Measurements from ENCODE around the gene ZNF836. TPM values are rescaled to one million over a fixed set of nuclear protein-coding genes. Genes with fewer than 3 reads are reported as not detected.

ZNF836 gene
- total and polyA plus RNA-seq, 2 donors (not counting 3 experiments of a cell fraction or from before 2014, with no cell fraction given), result 2.1 to 9.3 TPM

GRCh38 chr19:52212572-52213255 is 41.3 kb upstream of the ZNF836 start:
- intact Hi-C loops (cut with micrococcal nuclease), result no loop called here
- POLR2A ChIA-PET, result no interaction called here

More at GRCh38 chr19:52212572-52213255, 41.3 kb upstream of the ZNF836 start:
- H3K4me1 ChIP-seq (ENCODE audit: control insufficient read depth, extremely low read depth, insufficient read depth, low read length), result no peaks in the 10 kb centered on the region
- no peak overlapping the region for H3K4me2 ChIP-seq (ENCODE audit: insufficient read depth, low read length)
- CTCF ChIA-PET, result no interaction called here
- peaks cover 8% of the 10 kb centered on the region for H3K79me2 ChIP-seq (ENCODE audit: control insufficient read depth, insufficient read depth, low read length)
- FAIRE-seq (no peak), DNase-seq (ENCODE audit: low read depth, low spot score) (no peak)
- no peaks in the 10 kb centered on the region for H3K9me1 ChIP-seq (replicated peaks; ENCODE audit: control insufficient read depth, extremely low read depth, insufficient read depth, low read length)
- H3K9ac ChIP-seq (replicated peaks; ENCODE audit: extremely low read depth, insufficient read depth, low read length), result no peak overlapping the region
- H3K27me3 ChIP-seq (ENCODE audit: control insufficient read depth in 2 of 2, insufficient read depth in 2 of 2, low read length in 2 of 2), result no peaks in the 10 kb centered on the region
- H4K20me1 ChIP-seq (replicated peaks; ENCODE audit: control insufficient read depth, extremely low read depth, insufficient read depth, low read length), result no peaks in the 10 kb centered on the region
- no peaks in the 10 kb centered on the region for H3K9me3 ChIP-seq (replicated peaks; ENCODE audit: control insufficient read depth, insufficient read depth, low read length)
- no peak overlapping the region for H2AFZ ChIP-seq (ENCODE audit: low read depth, low read length)
- no peak overlapping the region for H3K4me3 ChIP-seq (replicated peaks in 1 of 3; ENCODE audit: insufficient read depth in 1 of 3, low read depth in 1 of 3, low read length in 3 of 3)
- no peak overlapping the region for H3K27ac ChIP-seq (ENCODE audit: insufficient read depth, low read depth, low read length)
- dilution Hi-C loops (cut with MboI; ENCODE audit: extremely low pct_ligation_motif_present, low sequenced_read_pairs), result no loop called here
- TF ChIP-seq POLR2AphosphoS5 (IDR thresholded peaks at IDR 0.05; ENCODE audit: insufficient read depth, low read depth, low read length) (no peak), CTCF (IDR thresholded peaks at IDR 0.05; ENCODE audit: extremely low read depth in 1 of 2, insufficient read depth in 1 of 2, low read depth in 1 of 2, low read length in 2 of 2) (no peak)
- no TSS peak for BruUV-seq (replicated peaks)
- H3K36me3 ChIP-seq (ENCODE audit: control insufficient read depth in 2 of 2, extremely low read depth in 1 of 2, insufficient read depth in 2 of 2, low read length in 2 of 2), result peaks cover 38 to 61% of the 10 kb centered on the region in 2 experiments

Measured in endothelial cell of umbilical vein (primary cell).